Activated CD8-positive, alpha-beta T cell treated with anti-CD3 and anti-CD28 coated beads, Interleukin-2, amount 10 ng/mL, durations not matched to agents 7 days and 5 days (primary cell): Measurements from ENCODE around the gene DNLZ. TPM values are rescaled to one million over a fixed set of nuclear protein-coding genes. Genes with fewer than 3 reads are reported as not detected.
"Not testable (repeated sequence)": the region's sequence is repeated elsewhere in the genome, so short reads cannot be mapped to it uniquely, and the experiment has no call there.

Source experiments
- ATAC-seq: fragments of 150-1000 bp; cut with Tn5 transposase; one replicate; pipeline ENCODE4 v1.10.0; 2021; ENCODE audit warnings: moderate library complexity
- CTCF ChIA-PET: fragments of 350-600 bp; sonication (Branson Sonifier 250); formaldehyde crosslinking; loops from one replicate; lab custom pipeline; 2021; ENCODE audit warnings: antibody characterized with exemption; lab: Charles Lee
- POLR2A ChIA-PET: fragments of 350-600 bp; sonication (Branson Sonifier 250); formaldehyde crosslinking; loops from one replicate; lab custom pipeline; 2021; ENCODE audit warnings: antibody characterized with exemption; lab: Charles Lee
- DNase-seq: peaks from one replicate; pipeline ENCODE4 v3.0.0-alpha.2; 2020
- H3K27ac Mint-ChIP-seq: one replicate; pipeline ENCODE4 v1.8.0; 2021; ENCODE audit warnings: mild to moderate bottlenecking, mixed read lengths
- H3K27me3 Mint-ChIP-seq: one replicate; pipeline ENCODE4 v1.8.0; 2021; ENCODE audit warnings: low read depth, mixed read lengths
- H3K36me3 Mint-ChIP-seq: one replicate; pipeline ENCODE4 v1.8.0; 2021; ENCODE audit warnings: low read depth, mixed read lengths
- H3K4me1 Mint-ChIP-seq: one replicate; pipeline ENCODE4 v1.8.0; 2021; ENCODE audit warnings: low read depth, mixed read lengths
- H3K4me3 Mint-ChIP-seq: one replicate; pipeline ENCODE4 v1.8.0; 2021; ENCODE audit warnings: mild to moderate bottlenecking, mixed read lengths
- H3K9me3 Mint-ChIP-seq: one replicate; pipeline ENCODE4 v1.8.0; 2022; ENCODE audit warnings: mixed read lengths; ENCODE audit not compliant: insufficient read depth
- total RNA-seq, 2 experiments: library from RNA; stranded (reverse); gene quantifications; one replicate each; pipeline ENCODE4 v1.2.3, GENCODE V29; 2021

Gene DNLZ
- total RNA-seq, 2 experiments from 2014 or later: 20.4 to 21.6 TPM

GRCh38 chr9:136325358-136325757 lies 38.2 kb downstream of the DNLZ start:
- H3K9me3 Mint-ChIP-seq: no peaks in the 10 kb centered on the region
- H3K36me3 Mint-ChIP-seq: no peaks in the 10 kb centered on the region
- ChIA-PET CTCF (interaction anchor here (0.9 kb wide), 1 partner anchor 13 kb away, joined by 3 read pairs; no protein-coding TSS in a partner anchor), POLR2A (no interaction called here)
- no peak overlapping the region for H3K4me3 Mint-ChIP-seq
- no peaks in the 10 kb centered on the region for H3K4me1 Mint-ChIP-seq
- DNase-seq (no peak), ATAC-seq (no peak)
- H3K27ac Mint-ChIP-seq: no peak overlapping the region
- H3K27me3 Mint-ChIP-seq: peaks cover 9% of the 10 kb centered on the region

DNA sequence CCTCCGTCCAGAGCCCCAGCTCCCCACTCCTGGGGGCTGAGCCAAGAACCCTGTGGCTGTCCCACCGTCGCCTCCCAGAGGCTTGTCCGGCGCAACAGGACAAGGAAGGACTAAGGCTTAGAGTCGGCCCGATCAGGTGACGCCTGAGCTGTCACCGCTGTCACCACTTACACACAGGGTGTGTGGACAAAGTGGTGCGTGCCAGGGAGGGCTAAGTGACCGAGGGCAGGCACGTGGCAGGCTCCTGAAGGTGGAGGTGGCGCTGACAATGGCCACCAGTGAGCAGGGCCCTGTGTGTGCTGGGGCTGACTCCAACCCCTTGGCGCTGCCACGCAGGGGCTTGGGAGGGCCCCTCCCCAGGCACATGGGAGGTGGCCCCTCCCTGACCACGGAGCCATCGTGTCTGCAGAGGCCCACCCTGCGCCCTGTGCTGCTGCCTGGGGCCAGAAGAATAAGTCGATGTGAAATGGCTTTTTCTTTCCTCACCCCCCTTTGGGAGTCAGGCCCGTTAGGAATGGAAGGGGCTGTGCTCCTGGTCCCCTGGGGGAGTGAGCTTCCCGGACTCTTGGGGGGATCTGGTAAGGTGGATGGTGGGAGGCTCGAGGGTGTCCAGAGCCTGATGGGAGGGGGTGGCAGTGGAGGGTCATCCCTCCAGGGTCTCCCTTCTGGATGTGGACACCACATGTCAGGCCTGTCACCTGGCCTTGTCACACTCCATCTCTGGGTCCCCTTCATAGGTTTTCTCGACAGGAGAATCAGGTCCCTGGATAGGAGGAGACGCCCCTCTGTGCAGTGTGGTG lies 38.8 kb downstream of the DNLZ start:
- Mint-ChIP-seq H3K4me3 (no peak overlapping the region), H3K36me3 (no peaks in the 10 kb centered on the region), H3K4me1 (no peaks in the 10 kb centered on the region), H3K27ac (no peak overlapping the region), H3K9me3 (no peaks in the 10 kb centered on the region), H3K27me3 (peaks cover 10% of the 10 kb centered on the region)
- no peak for DNase-seq
- POLR2A ChIA-PET: interaction anchor here (0.6 kb wide), 1 partner anchor 859 kb away, joined by 3 read pairs; no protein-coding TSS in a partner anchor
- no peak for ATAC-seq
- CTCF ChIA-PET: no interaction called here

DNA sequence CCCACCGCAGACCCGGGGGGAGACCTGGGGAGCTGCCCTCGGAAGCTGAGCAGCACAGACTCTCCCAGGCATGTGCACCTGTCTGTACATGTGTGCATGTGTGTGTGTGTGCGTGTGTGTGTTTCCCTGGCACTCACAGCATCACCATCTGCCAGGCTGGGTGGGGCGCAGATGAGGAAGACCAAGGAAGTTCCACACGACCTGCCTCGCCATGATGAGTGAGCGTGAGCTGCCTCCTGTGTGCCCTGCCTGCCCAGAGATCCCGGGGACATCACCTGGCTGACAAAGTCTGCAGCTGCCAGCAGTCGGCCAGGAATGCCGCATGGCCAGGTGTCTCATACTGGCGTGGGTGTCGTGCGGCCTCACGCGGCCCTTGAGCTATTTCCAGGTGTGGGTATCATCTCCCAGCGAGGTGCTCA lies 40.2 kb downstream of the DNLZ start:
- POLR2A ChIA-PET: interaction anchor here (0.9 kb wide), 1 partner anchor 39 kb away, joined by 3 read pairs; no protein-coding TSS in a partner anchor
- no peaks in the 10 kb centered on the region for H3K4me1 Mint-ChIP-seq
- no peak for ATAC-seq
- peaks cover 10% of the 10 kb centered on the region for H3K27me3 Mint-ChIP-seq
- H3K27ac Mint-ChIP-seq: no peak overlapping the region
- H3K4me3 Mint-ChIP-seq: no peak overlapping the region
- CTCF ChIA-PET: interaction anchor here (1.4 to 1.5 kb wide), 2 partner anchors 10 to 39 kb away, joined by 3 to 7 read pairs; no protein-coding TSS in a partner anchor
- no peaks in the 10 kb centered on the region for H3K36me3 Mint-ChIP-seq
- no peaks in the 10 kb centered on the region for H3K9me3 Mint-ChIP-seq
- DNase-seq: no peak

DNA sequence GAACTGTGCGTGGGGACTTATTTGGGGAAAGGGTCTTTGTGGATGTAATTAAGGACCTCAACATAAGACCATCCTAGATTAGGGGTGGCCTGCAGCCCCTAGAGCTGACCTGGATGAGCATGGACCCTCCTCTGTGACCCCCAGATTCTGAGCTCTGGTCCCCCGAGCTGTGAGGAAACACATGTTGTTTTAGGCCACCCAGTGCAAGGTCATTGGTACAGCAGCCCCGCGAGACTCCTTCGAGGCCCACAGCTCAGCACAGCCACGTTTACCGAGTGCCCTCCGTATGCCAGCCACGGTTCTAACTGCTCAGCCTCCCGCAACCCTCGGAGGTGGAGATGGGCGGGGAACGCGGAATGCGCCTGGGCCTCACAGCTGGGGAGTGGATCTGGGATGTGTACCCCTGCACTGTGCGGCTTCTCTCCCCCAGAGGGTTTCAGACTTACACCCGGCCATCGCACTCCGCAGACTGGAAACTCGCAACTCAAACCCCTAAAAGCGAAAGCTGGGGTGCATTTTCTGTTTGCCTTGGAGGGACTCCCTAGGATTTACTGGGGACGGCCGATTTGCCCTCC lies 40.7 kb downstream of the DNLZ start:
- Mint-ChIP-seq H3K4me1 (no peaks in the 10 kb centered on the region), H3K4me3 (no peak overlapping the region), H3K36me3 (no peaks in the 10 kb centered on the region), H3K27ac (no peak overlapping the region), H3K9me3 (no peaks in the 10 kb centered on the region), H3K27me3 (peaks cover 10% of the 10 kb centered on the region)
- POLR2A ChIA-PET: no interaction called here
- CTCF ChIA-PET: interaction anchor here (1.4 to 1.5 kb wide), 2 partner anchors 10 to 40 kb away, joined by 3 to 7 read pairs; no protein-coding TSS in a partner anchor
- ATAC-seq (no peak), DNase-seq (no peak)

DNA sequence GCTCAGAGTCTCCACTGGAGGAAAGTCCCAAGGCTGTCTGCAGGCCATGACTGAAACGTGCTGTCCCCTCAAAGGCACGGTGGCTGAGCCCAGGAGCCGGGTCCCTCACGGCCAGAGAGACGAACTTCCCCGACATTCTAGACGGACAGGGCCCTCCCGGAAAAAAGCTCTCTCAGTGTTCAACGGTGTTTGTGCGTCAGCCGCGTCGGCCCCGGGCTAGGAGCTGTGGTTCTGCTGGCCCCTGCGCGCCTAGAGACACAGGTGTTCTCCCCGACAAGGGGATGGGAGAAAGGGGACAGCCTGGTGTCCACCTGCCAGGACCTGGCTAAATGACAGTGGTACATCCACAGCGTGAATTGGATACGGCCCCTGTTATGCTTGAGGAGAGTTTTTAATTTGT lies 42.0 kb downstream of the DNLZ start:
- ChIA-PET POLR2A (no interaction called here), CTCF (no interaction called here)
- Mint-ChIP-seq H3K36me3 (no peaks in the 10 kb centered on the region), H3K9me3 (no peaks in the 10 kb centered on the region), H3K27ac (no peak overlapping the region), H3K4me3 (no peak overlapping the region), H3K27me3 (peaks cover 7% of the 10 kb centered on the region), H3K4me1 (no peaks in the 10 kb centered on the region)
- no peak for DNase-seq
- no peak for ATAC-seq

DNA sequence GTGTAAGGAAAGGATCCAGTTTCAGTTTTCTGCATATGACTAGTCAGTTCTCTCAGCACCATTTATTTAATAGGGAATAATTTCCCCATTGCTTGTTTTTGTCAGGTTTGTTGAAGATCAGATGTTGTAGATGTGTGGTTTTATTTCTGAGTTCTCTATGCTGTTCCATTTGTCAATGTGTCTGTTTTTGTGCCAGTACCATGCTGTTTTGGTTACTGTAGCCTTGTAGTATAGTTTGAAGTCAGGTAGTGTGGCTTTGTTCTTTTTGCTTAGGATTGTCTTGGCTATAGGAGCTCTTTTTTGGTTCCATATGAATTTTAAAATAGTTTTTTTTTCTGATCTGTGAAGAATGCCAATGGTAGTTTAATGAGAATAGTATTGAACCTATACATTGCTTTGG lies 42.6 kb downstream of the DNLZ start:
- POLR2A ChIA-PET, H3K27ac Mint-ChIP-seq, CTCF ChIA-PET: not testable (repeated sequence)

DNA sequence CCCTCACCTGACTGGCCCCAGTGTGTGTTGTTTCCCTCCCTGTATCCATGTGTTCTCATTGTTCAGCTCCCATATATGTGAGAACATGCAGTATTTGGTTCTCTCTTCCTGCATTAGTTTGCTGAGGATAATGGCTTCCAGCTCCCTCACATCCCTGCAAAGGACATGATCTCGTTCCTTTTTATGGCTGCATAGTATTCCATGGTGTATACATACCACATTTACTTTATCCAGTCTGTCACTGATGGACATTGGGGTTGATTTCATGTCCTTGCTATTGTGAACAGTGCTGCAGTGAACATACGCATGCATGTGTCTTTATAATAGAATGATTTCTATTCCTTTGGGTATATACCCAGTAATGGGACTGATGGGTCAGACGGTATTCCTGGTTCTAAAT lies 43.6 kb downstream of the DNLZ start:
- H3K36me3 Mint-ChIP-seq, H3K27me3 Mint-ChIP-seq, DNase-seq, H3K27ac Mint-ChIP-seq, H3K4me3 Mint-ChIP-seq, CTCF ChIA-PET, ATAC-seq, H3K4me1 Mint-ChIP-seq, POLR2A ChIA-PET: not testable (repeated sequence)
- peaks cover 14% of the 10 kb centered on the region for H3K9me3 Mint-ChIP-seq

More for the DNA sequence above, 42.6 kb downstream of the DNLZ start:
- DNase-seq, H3K4me1 Mint-ChIP-seq, H3K36me3 Mint-ChIP-seq, H3K27me3 Mint-ChIP-seq, H3K4me3 Mint-ChIP-seq, ATAC-seq, H3K9me3 Mint-ChIP-seq: not testable (repeated sequence)

DNA sequence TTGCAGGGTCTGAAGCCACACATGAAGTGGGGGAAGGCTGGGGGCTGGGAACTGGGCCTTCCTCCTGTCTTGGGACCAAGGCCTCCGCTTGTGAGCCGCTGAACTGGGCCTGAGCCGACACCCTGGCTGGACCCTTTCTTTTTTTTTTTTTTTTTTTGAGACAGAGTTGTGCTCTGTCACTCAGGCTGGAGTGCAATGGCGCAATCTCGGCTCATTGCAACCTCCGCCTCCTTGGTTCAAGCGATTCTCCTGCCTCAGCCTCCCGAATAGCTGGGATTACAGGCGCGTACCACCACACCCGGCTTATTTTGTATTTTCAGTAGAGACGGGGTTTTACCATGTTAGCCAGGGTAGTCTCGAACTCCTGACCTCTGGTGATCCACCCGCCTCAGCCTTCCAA lies 44.3 kb downstream of the DNLZ start:
- H3K4me1 Mint-ChIP-seq, CTCF ChIA-PET, ATAC-seq: not testable (repeated sequence)

GRCh38 chr9:136318776-136319241 lies 44.7 kb downstream of the DNLZ start:
- no peak overlapping the region for H3K4me3 Mint-ChIP-seq
- peaks cover 6% of the 10 kb centered on the region for H3K4me1 Mint-ChIP-seq
- ChIA-PET POLR2A (no interaction called here), CTCF (no interaction called here)
- H3K36me3 Mint-ChIP-seq: peaks cover 11% of the 10 kb centered on the region
- DNase-seq (no peak), ATAC-seq (no peak)
- H3K27ac Mint-ChIP-seq: no peak overlapping the region
- H3K9me3 Mint-ChIP-seq: peaks cover 19% of the 10 kb centered on the region
- peaks cover 7% of the 10 kb centered on the region for H3K27me3 Mint-ChIP-seq

More for the DNA sequence above, 44.3 kb downstream of the DNLZ start:
- H3K27ac Mint-ChIP-seq, POLR2A ChIA-PET, H3K4me3 Mint-ChIP-seq, DNase-seq, H3K27me3 Mint-ChIP-seq: not testable (repeated sequence)
- H3K9me3 Mint-ChIP-seq: peaks cover 19% of the 10 kb centered on the region
- H3K36me3 Mint-ChIP-seq: peaks cover 11% of the 10 kb centered on the region

GRCh38 chr9:136318111-136318775 lies 45.3 kb downstream of the DNLZ start:
- POLR2A ChIA-PET: no interaction called here
- Mint-ChIP-seq H3K4me3 (no peak overlapping the region), H3K4me1 (peaks cover 6% of the 10 kb centered on the region), H3K36me3 (peaks cover 11% of the 10 kb centered on the region), H3K9me3 (peaks cover 19% of the 10 kb centered on the region), H3K27ac (no peak overlapping the region), H3K27me3 (peaks cover 7% of the 10 kb centered on the region)
- CTCF ChIA-PET: no interaction called here
- DNase-seq (no peak), ATAC-seq (no peak)

DNA sequence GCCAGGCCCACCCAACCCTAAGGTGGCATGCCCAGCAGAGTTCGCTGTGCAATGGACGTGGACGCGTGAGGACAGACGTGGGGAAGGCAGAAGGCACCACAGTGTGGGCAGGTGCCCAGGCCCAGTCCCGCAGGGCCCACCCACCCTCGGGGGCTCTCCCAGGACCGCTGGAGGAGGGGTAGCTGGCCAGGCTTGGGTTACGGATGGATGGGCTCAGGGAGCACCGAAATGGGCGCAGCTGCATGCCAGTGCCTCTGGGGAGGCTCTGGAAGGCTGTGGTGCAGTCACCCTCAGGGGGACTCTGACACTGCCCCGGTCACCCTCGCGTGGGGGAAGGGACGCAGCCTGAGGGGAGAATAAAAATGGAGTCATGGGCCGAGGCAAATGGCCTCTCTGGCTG lies 45.8 kb downstream of the DNLZ start:
- peaks cover 11% of the 10 kb centered on the region for H3K36me3 Mint-ChIP-seq
- POLR2A ChIA-PET: no interaction called here
- peaks cover 6% of the 10 kb centered on the region for H3K4me1 Mint-ChIP-seq
- H3K4me3 Mint-ChIP-seq: no peak overlapping the region
- H3K27ac Mint-ChIP-seq: no peak overlapping the region
- peaks cover 19% of the 10 kb centered on the region for H3K9me3 Mint-ChIP-seq
- DNase-seq: no peak
- H3K27me3 Mint-ChIP-seq: peaks cover 7% of the 10 kb centered on the region
- CTCF ChIA-PET: no interaction called here
- ATAC-seq: no peak
